Mucosa of rectum (tissue), 2 donors: ENCODE measurements around the gene PLA2G6.

Experiments used
- H3K27ac ChIP-seq, 2 donors: one replicate each; pipeline ENCODE4 v1.7.0; 2013; ENCODE audit warnings: inconsistent platforms in 2 of 2, low read depth in 2 of 2, low read length in 2 of 2
- H3K27me3 ChIP-seq, 2 donors: one replicate each; pipeline ENCODE4 v1.7.0; 2013; ENCODE audit warnings: low read length in 2 of 2; ENCODE audit not compliant: control insufficient read depth in 2 of 2, insufficient read depth in 2 of 2
- H3K36me3 ChIP-seq, 2 donors: one replicate each; pipeline ENCODE4 v1.7.0; 2013; ENCODE audit warnings: low read length in 2 of 2; ENCODE audit not compliant: control insufficient read depth in 2 of 2, insufficient read depth in 2 of 2
- H3K4me1 ChIP-seq, 2 donors: one replicate each; pipeline ENCODE4 v1.7.0; 2013; ENCODE audit warnings: low read length in 2 of 2, mild to moderate bottlenecking in 1 of 2; ENCODE audit not compliant: control insufficient read depth in 2 of 2, insufficient read depth in 2 of 2
- H3K4me3 ChIP-seq, 2 donors: one replicate each; pipeline ENCODE4 v1.7.0; 2013; ENCODE audit warnings: low read length in 2 of 2
- H3K9ac ChIP-seq, 2 donors: one replicate each; pipeline ENCODE4 v1.7.0; 2013; ENCODE audit warnings: low read length in 2 of 2, low read depth in 1 of 2, mild to moderate bottlenecking in 1 of 2
- H3K9me3 ChIP-seq, 2 donors: one replicate each; pipeline ENCODE4 v1.7.0; 2013; ENCODE audit warnings: low read length in 2 of 2; ENCODE audit not compliant: control insufficient read depth in 2 of 2
- donor health status: healthy.
- donor health status: Normal muscosa, but diverticular disease.

PLA2G6 gene

DNA sequence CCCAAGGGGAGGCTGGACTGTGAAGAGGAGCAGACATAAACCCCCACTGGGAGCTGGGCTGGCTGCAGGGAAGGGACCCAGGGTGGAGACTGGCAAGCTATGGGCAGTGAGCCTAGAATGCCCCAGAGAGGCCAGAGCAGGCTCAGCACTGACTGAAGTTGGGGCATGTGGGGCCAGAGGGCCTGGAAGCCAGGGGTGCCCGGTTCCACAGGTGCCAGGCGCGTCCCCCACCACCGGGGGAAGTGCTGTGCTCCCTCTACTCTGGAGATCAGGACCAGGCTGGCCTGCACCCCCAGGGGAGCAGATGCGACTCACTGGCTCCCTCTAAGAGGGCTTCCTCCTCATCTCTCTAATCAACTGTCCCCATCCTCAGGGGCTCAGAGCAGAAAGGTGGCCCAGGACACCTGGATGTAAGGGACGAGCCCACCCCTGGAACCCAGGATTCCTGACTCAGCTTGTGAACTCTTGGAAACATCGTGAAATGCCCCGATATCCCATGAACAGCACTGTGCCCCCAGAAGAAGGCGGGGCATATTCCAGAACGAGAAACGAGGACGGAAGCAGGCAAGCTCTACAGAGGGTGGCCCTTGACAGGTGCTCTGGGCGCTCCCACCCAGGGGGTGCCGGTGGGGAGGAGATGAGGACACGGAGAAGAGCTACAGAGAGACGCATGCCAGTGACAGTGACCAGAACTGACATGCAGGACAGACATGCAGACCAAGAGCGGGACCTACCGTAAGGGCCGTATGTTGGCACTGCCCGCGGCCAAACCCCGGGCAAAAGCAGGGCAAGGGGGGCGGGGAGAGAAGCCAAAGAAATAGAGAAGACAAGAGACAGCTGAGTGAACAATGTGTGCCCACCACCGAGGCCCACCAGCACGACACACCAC, 40.5 kb upstream of the PLA2G6 start:
- H3K4me1 ChIP-seq: peaks cover 20 to 31% of the 10 kb centered on the region in 2 donors
- peaks cover 14 to 34% of the 10 kb centered on the region in 2 donors for H3K36me3 ChIP-seq
- H3K27me3 ChIP-seq: no peaks in the 10 kb centered on the region
- peak overlapping the region in 1 of 2 donors; percentile 60 for H3K9ac ChIP-seq
- no peak overlapping the region for H3K4me3 ChIP-seq
- peak overlapping the region in 1 of 2 donors; percentile 66 for H3K27ac ChIP-seq
- no peaks in the 10 kb centered on the region for H3K9me3 ChIP-seq

DNA sequence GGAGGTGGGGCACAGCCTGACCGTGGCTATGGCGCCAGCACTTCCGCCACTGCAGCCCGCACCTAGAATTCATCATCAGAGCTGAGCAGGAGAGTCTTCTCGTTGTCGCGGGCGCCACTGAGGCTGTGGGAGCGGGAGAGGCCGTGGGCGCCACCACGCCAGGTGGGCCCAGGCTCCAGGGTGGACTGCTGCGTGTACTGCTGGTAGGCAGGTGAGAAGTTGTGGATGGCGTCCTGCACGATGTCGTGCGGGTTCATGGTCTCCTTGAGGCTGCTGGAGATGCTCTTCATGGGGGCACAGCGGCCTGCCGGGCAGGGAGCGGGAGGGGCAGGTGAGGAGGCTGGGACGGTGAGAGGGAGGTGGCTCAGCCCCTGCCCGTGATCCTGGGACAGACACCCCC, 39.8 kb upstream of the PLA2G6 start:
- Histone ChIP-seq H3K4me1 (peaks cover 20 to 31% of the 10 kb centered on the region in 2 donors), H3K27me3 (no peaks in the 10 kb centered on the region), H3K4me3 (no peak overlapping the region), H3K36me3 (peaks cover 14 to 32% of the 10 kb centered on the region in 2 donors), H3K9ac (no peak overlapping the region), H3K27ac (no peak overlapping the region), H3K9me3 (no peaks in the 10 kb centered on the region)

DNA sequence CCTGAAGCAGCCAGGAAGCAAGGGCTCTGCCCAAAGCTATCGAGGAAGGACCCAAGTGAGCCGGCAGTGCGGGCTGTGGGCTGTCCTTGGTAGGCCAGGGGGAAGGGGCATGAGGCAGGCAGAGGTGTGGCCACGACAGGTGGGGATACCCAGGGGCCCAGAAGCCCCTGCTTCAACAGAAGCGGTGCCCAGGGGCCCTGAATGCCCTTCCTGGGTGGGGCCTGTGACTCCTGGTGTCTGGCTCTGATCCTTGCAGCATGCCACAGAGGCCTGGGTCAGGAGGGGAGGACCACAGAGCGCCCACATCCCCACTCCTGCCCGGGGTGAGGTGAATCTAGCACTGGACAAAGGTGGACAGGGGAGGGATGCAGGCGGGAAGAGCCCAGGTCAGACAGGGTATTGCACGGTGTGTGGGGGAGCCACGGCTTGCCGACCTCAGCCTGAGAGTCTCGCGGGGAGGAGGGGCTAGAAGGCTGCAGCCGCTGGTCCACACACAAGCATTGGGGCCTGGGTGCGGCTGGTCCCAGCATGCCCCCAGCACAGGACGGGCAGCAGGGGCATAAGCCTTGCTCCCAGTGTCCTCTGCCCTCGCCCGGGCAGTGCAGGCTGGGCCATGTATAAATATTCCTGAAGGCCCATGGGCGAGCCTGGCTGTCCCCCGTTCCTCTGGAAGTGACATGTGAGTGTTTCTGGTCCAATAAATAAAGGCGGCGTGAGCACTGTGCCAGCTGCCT, 39.2 kb upstream of the PLA2G6 start:
- peaks cover 14 to 31% of the 10 kb centered on the region in 2 donors for H3K36me3 ChIP-seq
- H3K4me3 ChIP-seq: no peak overlapping the region
- H3K9ac ChIP-seq: no peak overlapping the region
- peaks cover 20 to 31% of the 10 kb centered on the region in 2 donors for H3K4me1 ChIP-seq
- no peaks in the 10 kb centered on the region for H3K9me3 ChIP-seq
- H3K27ac ChIP-seq: no peak overlapping the region
- H3K27me3 ChIP-seq: no peaks in the 10 kb centered on the region

DNA sequence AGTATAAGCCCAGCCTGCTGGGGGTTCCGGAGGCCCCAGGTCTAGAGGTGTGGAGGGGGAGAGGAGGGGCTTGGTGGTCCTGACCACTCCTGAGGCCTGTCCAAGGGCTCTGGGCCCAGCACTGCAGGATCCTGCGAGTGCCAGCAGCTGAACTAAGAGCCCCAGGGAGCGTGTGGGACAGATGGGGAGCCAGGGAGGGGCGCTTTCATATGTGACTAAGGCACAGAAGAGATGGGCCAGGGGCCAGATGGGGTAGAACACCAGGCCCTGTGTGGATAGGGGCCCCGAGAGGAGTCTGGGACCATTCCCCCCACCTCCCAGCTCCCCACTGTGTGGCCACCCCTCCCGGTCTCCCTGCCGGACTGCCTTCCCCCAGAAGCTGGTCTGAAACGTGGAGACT, 38.5 kb upstream of the PLA2G6 start:
- no peak overlapping the region for H3K27ac ChIP-seq
- H3K27me3 ChIP-seq: no peaks in the 10 kb centered on the region
- H3K4me3 ChIP-seq: no peak overlapping the region
- no peak overlapping the region for H3K9ac ChIP-seq
- H3K4me1 ChIP-seq: peaks cover 24 to 31% of the 10 kb centered on the region in 2 donors
- peaks cover 9 to 28% of the 10 kb centered on the region in 2 donors for H3K36me3 ChIP-seq
- no peaks in the 10 kb centered on the region for H3K9me3 ChIP-seq

- H3K4me3 ChIP-seq: no peak overlapping the region
- no peaks in the 10 kb centered on the region for H3K9me3 ChIP-seq
- H3K27me3 ChIP-seq: no peaks in the 10 kb centered on the region
- no peak overlapping the region for H3K9ac ChIP-seq
- H3K36me3 ChIP-seq: peaks cover 4 to 23% of the 10 kb centered on the region in 2 donors
- peak overlapping the region; percentile 23 to 27 for H3K27ac ChIP-seq
- H3K4me1 ChIP-seq: peaks cover 26 to 31% of the 10 kb centered on the region in 2 donors
Measured at GRCh38 chr22:38219632-38220031, 38.0 kb upstream of the PLA2G6 start.

- Histone ChIP-seq H3K9me3 (no peaks in the 10 kb centered on the region), H3K9ac (peak overlapping the region; percentile 32 to 58), H3K4me1 (peaks cover 26 to 32% of the 10 kb centered on the region in 2 donors), H3K27me3 (no peaks in the 10 kb centered on the region), H3K27ac (peak overlapping the region; percentile 68 to 69), H3K36me3 (peaks cover 0 to 19% of the 10 kb centered on the region in 2 donors), H3K4me3 (no peak overlapping the region)
Measured at GRCh38 chr22:38218661-38219622, 37.3 kb upstream of the PLA2G6 start.

DNA sequence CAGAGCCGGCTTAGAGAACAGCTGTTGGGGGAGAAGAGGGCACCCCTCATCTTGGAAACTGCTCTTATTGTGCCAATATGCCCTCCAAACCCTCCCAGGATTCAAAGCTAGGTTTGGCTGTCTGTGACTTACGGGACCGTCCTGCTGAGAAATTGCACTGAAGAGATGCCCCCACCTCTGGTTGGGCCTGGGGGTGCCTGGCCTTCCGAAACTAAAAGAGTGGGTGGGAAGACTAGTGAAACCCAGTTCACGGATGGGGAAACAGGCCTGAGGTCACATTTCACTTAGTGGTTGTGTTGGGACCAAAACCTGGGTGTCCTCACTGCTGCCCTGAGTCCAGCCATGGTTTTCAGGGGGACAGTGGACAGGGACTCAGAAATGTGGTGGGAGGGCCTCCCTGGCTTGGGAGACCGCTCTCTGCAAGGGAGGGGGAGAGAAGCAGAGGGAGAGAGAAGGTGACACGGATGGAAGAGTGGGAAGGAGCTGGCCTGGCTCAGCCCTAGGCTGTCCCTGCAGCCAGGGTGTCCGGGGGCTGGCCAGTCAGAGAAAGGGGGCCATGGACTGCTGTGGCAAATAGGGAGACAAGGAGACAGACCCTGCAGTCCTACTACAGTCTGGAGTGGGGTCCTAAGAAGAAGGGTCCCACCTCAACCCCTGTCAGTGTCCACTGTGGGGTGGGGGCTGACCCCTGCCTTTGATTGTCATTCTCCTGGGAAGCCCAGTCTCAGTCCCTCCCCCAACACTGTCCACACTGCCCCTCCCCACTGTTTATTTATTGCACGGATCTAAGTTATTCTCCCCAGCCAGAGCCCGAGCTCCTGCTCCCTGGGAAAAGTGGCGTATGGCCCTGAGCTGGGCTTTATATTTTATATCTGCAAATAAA, 33.8 kb upstream of the PLA2G6 start:
- Histone ChIP-seq H3K9ac (no peak overlapping the region), H3K4me1 (peaks cover 19 to 22% of the 10 kb centered on the region in 2 donors), H3K36me3 (peaks cover 0 to 6% of the 10 kb centered on the region in 2 donors), H3K4me3 (peak overlapping the region in 1 of 2 donors; percentile 3), H3K9me3 (no peaks in the 10 kb centered on the region), H3K27ac (no peak overlapping the region), H3K27me3 (no peaks in the 10 kb centered on the region)

- Histone ChIP-seq H3K9me3 (no peaks in the 10 kb centered on the region), H3K36me3 (peaks cover 0 to 6% of the 10 kb centered on the region in 2 donors), H3K27me3 (no peaks in the 10 kb centered on the region), H3K27ac (peak overlapping the region in 1 of 2 donors; percentile 23), H3K9ac (peak overlapping the region in 1 of 2 donors; percentile 6), H3K4me3 (peak overlapping the region; percentile 3 to 52), H3K4me1 (peaks cover 19 to 22% of the 10 kb centered on the region in 2 donors)
Measured at GRCh38 chr22:38214302-38215056, 32.8 kb upstream of the PLA2G6 start.
